Osteocyte (in vitro differentiated cells): ENCODE measurements around the gene COL23A1. TPM values are rescaled to one million over a fixed set of nuclear protein-coding genes. Genes with fewer than 3 reads are reported as not detected.

ENCODE experiments used
- DNase-seq: peaks from one replicate; pipeline ENCODE4 v3.0.0; 2021; ENCODE audit warnings: mixed read lengths; ENCODE audit not compliant: unreplicated experiment; ENCODE audit errors: extremely low spot score
- H3K27ac Mint-ChIP-seq: one replicate; pipeline ENCODE4 v1.8.0; 2021; ENCODE audit warnings: mild to moderate bottlenecking, mixed read lengths; ENCODE audit not compliant: unreplicated experiment
- H3K27me3 Mint-ChIP-seq: one replicate; pipeline ENCODE4 v1.8.0; 2021; ENCODE audit warnings: mixed read lengths; ENCODE audit not compliant: unreplicated experiment
- H3K36me3 Mint-ChIP-seq: one replicate; pipeline ENCODE4 v1.8.0; 2021; ENCODE audit warnings: mixed read lengths; ENCODE audit not compliant: unreplicated experiment
- H3K4me1 Mint-ChIP-seq: one replicate; pipeline ENCODE4 v1.8.0; 2021; ENCODE audit warnings: mixed read lengths; ENCODE audit not compliant: unreplicated experiment
- H3K4me3 Mint-ChIP-seq: one replicate; pipeline ENCODE4 v1.8.0; 2021; ENCODE audit warnings: mild to moderate bottlenecking, moderate library complexity, mixed read lengths; ENCODE audit not compliant: unreplicated experiment
- H3K9me3 Mint-ChIP-seq: one replicate; pipeline ENCODE4 v1.8.0; 2021; ENCODE audit warnings: mixed read lengths; ENCODE audit not compliant: unreplicated experiment
- CTCF ChIP-seq: fragments of 200-600 bp; sonication (generic); IDR thresholded peaks from 2 replicates; pipeline ENCODE4 v1.5.0; 2021; ENCODE audit warnings: antibody characterized with exemption, mild to moderate bottlenecking, moderate library complexity
- total RNA-seq: library from RNA; stranded (reverse); gene quantifications from 2 replicates; pipeline ENCODE4 v1.2.1, GENCODE V29; 2021

The COL23A1 gene
- total RNA-seq, 1 donor from 2014 or later = not detected

- peak overlapping the region; percentile 92 for H3K4me3 Mint-ChIP-seq
- no peak overlapping the region for H3K27ac Mint-ChIP-seq
- no peak for TF ChIP-seq CTCF
- peaks cover 39% of the 10 kb centered on the region for H3K4me1 Mint-ChIP-seq
- H3K27me3 Mint-ChIP-seq = no peaks in the 10 kb centered on the region
- no peaks in the 10 kb centered on the region for H3K9me3 Mint-ChIP-seq
- peaks cover 23% of the 10 kb centered on the region for H3K36me3 Mint-ChIP-seq
- no peak for DNase-seq
These were observed 386.5 kb downstream of the COL23A1 start for GRCh38 chr5:178203670-178204181.

GRCh38 chr5:178202541-178202940 is 387.7 kb downstream of the COL23A1 start:
- Mint-ChIP-seq H3K36me3 (peaks cover 17% of the 10 kb centered on the region), H3K9me3 (no peaks in the 10 kb centered on the region)

GRCh38 chr5:178201927-178202235 is 388.3 kb downstream of the COL23A1 start:
- no peak for DNase-seq
- peaks cover 14% of the 10 kb centered on the region for H3K36me3 Mint-ChIP-seq
- no peaks in the 10 kb centered on the region for H3K27me3 Mint-ChIP-seq
- TF ChIP-seq CTCF = no peak
- H3K27ac Mint-ChIP-seq = no peak overlapping the region
- peaks cover 29% of the 10 kb centered on the region for H3K4me1 Mint-ChIP-seq
- H3K9me3 Mint-ChIP-seq = no peaks in the 10 kb centered on the region
- H3K4me3 Mint-ChIP-seq = no peak overlapping the region

More at GRCh38 chr5:178202541-178202940, 387.7 kb downstream of the COL23A1 start:
- Mint-ChIP-seq H3K27me3 (no peaks in the 10 kb centered on the region), H3K4me1 (peaks cover 34% of the 10 kb centered on the region), H3K4me3 (no peak overlapping the region), H3K27ac (no peak overlapping the region)
- TF ChIP-seq CTCF = no peak
- DNase-seq = no peak

GRCh38 chr5:178201221-178201926 is 388.8 kb downstream of the COL23A1 start:
- H3K9me3 Mint-ChIP-seq = no peaks in the 10 kb centered on the region
- peaks cover 26% of the 10 kb centered on the region for H3K4me1 Mint-ChIP-seq
- DNase-seq = no peak
- no peaks in the 10 kb centered on the region for H3K27me3 Mint-ChIP-seq
- TF ChIP-seq CTCF = no peak
- H3K4me3 Mint-ChIP-seq = no peak overlapping the region
- H3K27ac Mint-ChIP-seq = no peak overlapping the region
- H3K36me3 Mint-ChIP-seq = peaks cover 10% of the 10 kb centered on the region

GRCh38 chr5:178199581-178200434 is 390.4 kb downstream of the COL23A1 start:
- Mint-ChIP-seq H3K4me3 (no peak overlapping the region), H3K27ac (peak overlapping the region; percentile 20)

More at GRCh38 chr5:178199581-178200434, 390.4 kb downstream of the COL23A1 start:
- no peak for DNase-seq
- Mint-ChIP-seq H3K27me3 (no peaks in the 10 kb centered on the region), H3K36me3 (peaks cover 2% of the 10 kb centered on the region), H3K4me1 (peaks cover 21% of the 10 kb centered on the region), H3K9me3 (no peaks in the 10 kb centered on the region)
- TF ChIP-seq CTCF = no peak
